ENCODE data around the gene GIGYF1. TPM values are rescaled to one million over a fixed set of nuclear protein-coding genes. Genes with fewer than 3 reads are reported as not detected.
"Not testable (repeated sequence)": the region's sequence is repeated elsewhere in the genome, so short reads cannot be mapped to it uniquely, and the experiment has no call there.

The GIGYF1 gene
- polyA plus RNA-seq, 1 donor from 2014 or later: 28.3 TPM

GRCh38 chr7:100726996-100727761 is 33.1 kb upstream of the GIGYF1 start:
- H3K27me3 ChIP-seq (ENCODE audit: insufficient read depth, low read depth, low read length): peaks cover 1% of the 10 kb centered on the region
- H3K79me2 ChIP-seq (replicated peaks; ENCODE audit: insufficient read depth, low read length): no peaks in the 10 kb centered on the region
- H3K4me3 ChIP-seq (ENCODE audit: low read length): no peak overlapping the region
- H3K9ac ChIP-seq (ENCODE audit: low read length): no peak overlapping the region
- no peak overlapping the region for H2AFZ ChIP-seq (ENCODE audit: low read depth, low read length)
- H3F3A ChIP-seq (ENCODE audit: insufficient read depth, low read length, poor library complexity, severe bottlenecking): no peaks in the 10 kb centered on the region
- H3K27ac ChIP-seq (ENCODE audit: low read length): no peak overlapping the region
- no peaks in the 10 kb centered on the region for H4K20me1 ChIP-seq (ENCODE audit: insufficient read depth)
- no peaks in the 10 kb centered on the region for H3K9me3 ChIP-seq (ENCODE audit: low read length)
- H3K4me2 ChIP-seq (ENCODE audit: low read length): no peak overlapping the region
- TF ChIP-seq POLR2AphosphoS5 (IDR thresholded peaks at IDR 0.05): no peak
- TF ChIP-seq REST (IDR thresholded peaks at IDR 0.05; ENCODE audit: borderline replicate concordance): no peak
- no peak for TF ChIP-seq EZH2 (IDR thresholded peaks at IDR 0.05; ENCODE audit: borderline replicate concordance, insufficient read depth, low read length, poor library complexity, severe bottlenecking)
- TF ChIP-seq EP300 (conservative IDR thresholded peaks at IDR 0.05; ENCODE audit: poor library complexity, severe bottlenecking): no peak
- no peak for TF ChIP-seq RAD21 (conservative IDR thresholded peaks at IDR 0.05)
- no peak for TF ChIP-seq MXI1 (conservative IDR thresholded peaks at IDR 0.05; ENCODE audit: poor library complexity, severe bottlenecking)
- TF ChIP-seq, protein P1, sequence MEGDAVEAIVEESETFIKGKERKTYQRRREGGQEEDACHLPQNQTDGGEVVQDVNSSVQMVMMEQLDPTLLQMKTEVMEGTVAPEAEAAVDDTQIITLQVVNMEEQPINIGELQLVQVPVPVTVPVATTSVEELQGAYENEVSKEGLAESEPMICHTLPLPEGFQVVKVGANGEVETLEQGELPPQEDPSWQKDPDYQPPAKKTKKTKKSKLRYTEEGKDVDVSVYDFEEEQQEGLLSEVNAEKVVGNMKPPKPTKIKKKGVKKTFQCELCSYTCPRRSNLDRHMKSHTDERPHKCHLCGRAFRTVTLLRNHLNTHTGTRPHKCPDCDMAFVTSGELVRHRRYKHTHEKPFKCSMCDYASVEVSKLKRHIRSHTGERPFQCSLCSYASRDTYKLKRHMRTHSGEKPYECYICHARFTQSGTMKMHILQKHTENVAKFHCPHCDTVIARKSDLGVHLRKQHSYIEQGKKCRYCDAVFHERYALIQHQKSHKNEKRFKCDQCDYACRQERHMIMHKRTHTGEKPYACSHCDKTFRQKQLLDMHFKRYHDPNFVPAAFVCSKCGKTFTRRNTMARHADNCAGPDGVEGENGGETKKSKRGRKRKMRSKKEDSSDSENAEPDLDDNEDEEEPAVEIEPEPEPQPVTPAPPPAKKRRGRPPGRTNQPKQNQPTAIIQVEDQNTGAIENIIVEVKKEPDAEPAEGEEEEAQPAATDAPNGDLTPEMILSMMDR (IDR thresholded peaks at IDR 0.05; ENCODE audit: poor library complexity, severe bottlenecking): no peak
- TF ChIP-seq TAF1 (IDR thresholded peaks at IDR 0.05; ENCODE audit: low read depth): no peak
- TF ChIP-seq SMC3 (conservative IDR thresholded peaks at IDR 0.05; ENCODE audit: poor library complexity): no peak
- H3K9me2 ChIP-seq (ENCODE audit: insufficient read depth, low read length): no peaks in the 10 kb centered on the region
- H3K36me3 ChIP-seq (ENCODE audit: insufficient read depth, low read length): no peaks in the 10 kb centered on the region

DNA sequence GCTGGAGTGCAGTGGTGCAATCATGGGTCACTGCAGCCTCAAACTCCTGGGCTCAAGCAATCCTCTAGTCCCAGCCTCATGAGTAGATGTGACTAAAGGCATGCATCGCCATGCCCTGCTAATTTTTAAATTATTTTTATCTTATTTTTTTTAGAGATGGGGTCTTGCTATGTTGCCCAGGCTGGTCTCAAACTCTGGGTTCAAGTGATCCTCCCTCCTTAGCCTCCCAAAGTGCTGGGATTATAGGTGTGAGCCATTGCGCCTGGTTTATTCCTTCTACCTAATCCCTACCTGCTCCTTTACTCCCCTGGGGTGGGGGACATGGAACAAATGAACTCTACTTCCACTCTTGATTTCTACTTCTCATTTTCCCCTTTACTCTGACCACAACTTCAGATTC is 30.3 kb upstream of the GIGYF1 start:
- not testable (repeated sequence) for H3K9me3 ChIP-seq (ENCODE audit: low read length); H3K36me3 ChIP-seq (ENCODE audit: insufficient read depth, low read length); H4K20me1 ChIP-seq (ENCODE audit: insufficient read depth); H3F3A ChIP-seq (ENCODE audit: insufficient read depth, low read length, poor library complexity, severe bottlenecking); H2AFZ ChIP-seq (ENCODE audit: low read depth, low read length); H3K4me3 ChIP-seq (ENCODE audit: low read length); H3K79me2 ChIP-seq (replicated peaks; ENCODE audit: insufficient read depth, low read length); H3K27ac ChIP-seq (ENCODE audit: low read length); H3K9ac ChIP-seq (ENCODE audit: low read length); H3K9me2 ChIP-seq (ENCODE audit: insufficient read depth, low read length); H3K4me2 ChIP-seq (ENCODE audit: low read length)
- H3K27me3 ChIP-seq (ENCODE audit: insufficient read depth, low read depth, low read length): peaks cover 29% of the 10 kb centered on the region
